ENCODE measurements around the gene FSTL4. TPM values are rescaled to one million over a fixed set of nuclear protein-coding genes. Genes with fewer than 3 reads are reported as not detected.

The FSTL4 gene
- total and polyA plus RNA-seq, 2 of the 4 experiments (the other 2 are of a cell fraction), result 0.18 TPM; not detected in 1

DNA sequence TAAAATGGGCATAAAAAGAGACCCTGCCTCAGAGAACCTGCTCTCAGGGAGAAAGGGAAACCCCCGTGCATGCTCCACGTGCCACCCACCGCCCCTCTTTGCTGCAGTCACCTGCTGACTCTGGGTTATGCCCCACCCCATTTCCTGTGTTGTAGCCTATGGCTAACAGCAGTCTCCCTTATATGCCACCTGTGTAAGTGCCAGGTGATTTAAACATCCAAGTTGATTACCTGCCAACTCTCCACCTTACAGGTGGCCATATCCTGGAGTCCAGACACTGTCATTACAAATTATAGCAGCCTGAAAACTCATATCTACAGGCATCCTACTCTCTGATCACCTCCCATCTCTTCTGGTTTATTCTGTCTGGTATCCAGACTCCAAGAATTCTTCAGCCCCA is 318.0 kb downstream of the FSTL4 start:
- Histone ChIP-seq H3K18ac (ENCODE audit: low read depth, low read length) (no peak overlapping the region), H2BK20ac (ENCODE audit: low read depth, low read length) (no peak overlapping the region), H3K23ac (ENCODE audit: low read depth, low read length) (no peak overlapping the region), H3K56ac (ENCODE audit: extremely low read depth, insufficient read depth, low read length) (no peak overlapping the region), H2AFZ (replicated peaks; ENCODE audit: low read length, poor library complexity) (no peak overlapping the region), H3K4me2 (ENCODE audit: low read depth, low read length) (no peak overlapping the region), H3K79me1 (ENCODE audit: low read depth in 1 of 2, low read length in 2 of 2) (no peaks in the 10 kb centered on the region), H3K4me1 (ENCODE audit: control insufficient read depth, insufficient read depth, low read length) (no peaks in the 10 kb centered on the region), H3K27me3 (ENCODE audit: control insufficient read depth, insufficient read depth, low read length) (peaks cover 11% of the 10 kb centered on the region; the same call in 1 of the 2 replicates), H4K20me1 (ENCODE audit: insufficient read depth, low read length) (no peaks in the 10 kb centered on the region), H2BK120ac (ENCODE audit: low read depth, low read length) (no peak overlapping the region), H3K9ac (ENCODE audit: low read depth, low read length) (no peak overlapping the region), H3K9me1 (ENCODE audit: insufficient read depth, low read length) (no peaks in the 10 kb centered on the region), H3K4ac (ENCODE audit: low read depth, low read length) (no peak overlapping the region), H3K14ac (replicated peaks; ENCODE audit: low read depth, low read length) (no peak overlapping the region), H3K4me3 (ENCODE audit: insufficient read depth, low read depth, low read length) (no peak overlapping the region), H4K91ac (ENCODE audit: insufficient read depth, low read depth, low read length) (no peak overlapping the region), H2AK5ac (ENCODE audit: low read depth, low read length) (no peak overlapping the region), H2BK5ac (ENCODE audit: low read depth, low read length, poor library complexity, severe bottlenecking) (no peak overlapping the region), H3K36me3 (ENCODE audit: control insufficient read depth, insufficient read depth, low read length) (no peaks in the 10 kb centered on the region), H4K5ac (ENCODE audit: low read depth, low read length) (no peak overlapping the region), H3K9me3 (ENCODE audit: control insufficient read depth, insufficient read depth, low read length) (no peaks in the 10 kb centered on the region), H2AK9ac (replicated peaks; ENCODE audit: low read depth, low read length, poor library complexity) (no peak overlapping the region), H2BK15ac (ENCODE audit: low read depth, low read length) (no peak overlapping the region), H3K27ac (ENCODE audit: insufficient read depth, low read length) (no peak overlapping the region), H4K8ac (ENCODE audit: low read depth in 2 of 2, low read length in 2 of 2) (no peak overlapping the region)
- no CpG with 5 or more reads among the region's 3 CpGs for WGBS, 2 experiments (ENCODE audit: extremely low coverage in 2 of 2, insufficient read length in 1 of 2)
- DNase-seq (no peak), ATAC-seq (ENCODE audit: low read depth) (no peak)
- intact Hi-C loops (cut with micrococcal nuclease), result no loop called here
- ChIA-PET POLR2A (ENCODE audit: unreplicated experiment) (no interaction called here), CTCF (no interaction called here)
- TF ChIP-seq FOS (IDR thresholded peaks at IDR 0.05; ENCODE audit: low read depth, low read length) (no peak), SMC3 (IDR thresholded peaks at IDR 0.05; ENCODE audit: low read depth, low read length) (no peak), NFE2L2 (IDR thresholded peaks at IDR 0.05; ENCODE audit: low read depth, low read length) (no peak), USF2 (IDR thresholded peaks at IDR 0.05; ENCODE audit: low read depth, low read length) (no peak), CHD1 (IDR thresholded peaks at IDR 0.05; ENCODE audit: low read depth, low read length) (no peak), BHLHE40 (IDR thresholded peaks at IDR 0.05; ENCODE audit: low read depth, low read length) (no peak), MAZ (IDR thresholded peaks at IDR 0.05; ENCODE audit: borderline replicate concordance, low read depth, low read length) (no peak), MAFK (IDR thresholded peaks at IDR 0.05; ENCODE audit: low read depth, low read length) (no peak), RAD21 (IDR thresholded peaks at IDR 0.05; ENCODE audit: low read length) (no peak), POLR2A (IDR thresholded peaks at IDR 0.05; ENCODE audit: low read depth, low read length) (no peak), MXI1 (IDR thresholded peaks at IDR 0.05; ENCODE audit: borderline replicate concordance, low read depth, low read length) (no peak), RCOR1 (IDR thresholded peaks at IDR 0.05; ENCODE audit: insufficient replicate concordance, low read length) (no peak)
- TF ChIP-seq, protein P1, sequence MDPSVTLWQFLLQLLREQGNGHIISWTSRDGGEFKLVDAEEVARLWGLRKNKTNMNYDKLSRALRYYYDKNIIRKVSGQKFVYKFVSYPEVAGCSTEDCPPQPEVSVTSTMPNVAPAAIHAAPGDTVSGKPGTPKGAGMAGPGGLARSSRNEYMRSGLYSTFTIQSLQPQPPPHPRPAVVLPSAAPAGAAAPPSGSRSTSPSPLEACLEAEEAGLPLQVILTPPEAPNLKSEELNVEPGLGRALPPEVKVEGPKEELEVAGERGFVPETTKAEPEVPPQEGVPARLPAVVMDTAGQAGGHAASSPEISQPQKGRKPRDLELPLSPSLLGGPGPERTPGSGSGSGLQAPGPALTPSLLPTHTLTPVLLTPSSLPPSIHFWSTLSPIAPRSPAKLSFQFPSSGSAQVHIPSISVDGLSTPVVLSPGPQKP (IDR thresholded peaks at IDR 0.05; ENCODE audit: borderline replicate concordance, low read depth, low read length), result no peak
- TF ChIP-seq, protein P2, sequence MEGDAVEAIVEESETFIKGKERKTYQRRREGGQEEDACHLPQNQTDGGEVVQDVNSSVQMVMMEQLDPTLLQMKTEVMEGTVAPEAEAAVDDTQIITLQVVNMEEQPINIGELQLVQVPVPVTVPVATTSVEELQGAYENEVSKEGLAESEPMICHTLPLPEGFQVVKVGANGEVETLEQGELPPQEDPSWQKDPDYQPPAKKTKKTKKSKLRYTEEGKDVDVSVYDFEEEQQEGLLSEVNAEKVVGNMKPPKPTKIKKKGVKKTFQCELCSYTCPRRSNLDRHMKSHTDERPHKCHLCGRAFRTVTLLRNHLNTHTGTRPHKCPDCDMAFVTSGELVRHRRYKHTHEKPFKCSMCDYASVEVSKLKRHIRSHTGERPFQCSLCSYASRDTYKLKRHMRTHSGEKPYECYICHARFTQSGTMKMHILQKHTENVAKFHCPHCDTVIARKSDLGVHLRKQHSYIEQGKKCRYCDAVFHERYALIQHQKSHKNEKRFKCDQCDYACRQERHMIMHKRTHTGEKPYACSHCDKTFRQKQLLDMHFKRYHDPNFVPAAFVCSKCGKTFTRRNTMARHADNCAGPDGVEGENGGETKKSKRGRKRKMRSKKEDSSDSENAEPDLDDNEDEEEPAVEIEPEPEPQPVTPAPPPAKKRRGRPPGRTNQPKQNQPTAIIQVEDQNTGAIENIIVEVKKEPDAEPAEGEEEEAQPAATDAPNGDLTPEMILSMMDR (conservative IDR thresholded peaks at IDR 0.05; ENCODE audit: low read depth, low read length), result no peak
- in situ Hi-C loops (cut with MboI; ENCODE audit: low sequenced_read_pairs), result no loop called here
- dilution Hi-C loops (cut with HindIII; ENCODE audit: low sequenced_read_pairs, unreplicated experiment), result no loop called here
- BruUV-seq (replicated peaks), result no TSS peak

Data from IMR-90 (cell line).